Body of pancreas (tissue), 4 donors: ENCODE results near the gene SLC25A13. TPM values are rescaled to one million over a fixed set of nuclear protein-coding genes. Genes with fewer than 3 reads are reported as not detected.

Experiments
- ATAC-seq: fragments of 150-250 bp; one replicate; pipeline ENCODE4 v1.9.1; 2016
- DNase-seq, 4 donors: peaks; one replicate each; pipeline ENCODE4 v3.0.0-alpha.2; 2019
- H3K27ac ChIP-seq, 4 donors: fragments of 200-600 bp; sonication (generic); 1 replicate in 3 of 4; 2 replicates in 1 of 4; pipeline versions ENCODE4 v1.5.1 to v1.6.1; 2016 to 2019; ENCODE audit warnings: mild to moderate bottlenecking in 1 of 4, mixed read lengths in 1 of 4, moderate library complexity in 1 of 4
- H3K27me3 ChIP-seq, 2 donors: fragments of 200-600 bp; sonication (generic); one replicate each; pipeline ENCODE4 v1.6.0; 2016; ENCODE audit warnings: mild to moderate bottlenecking in 1 of 2
- H3K36me3 ChIP-seq, 2 donors: fragments of 200-600 bp; sonication (generic); replicated peaks in 1 of 2; 2 replicates each; pipeline ENCODE4 v1.5.1; 2016; ENCODE audit warnings: low read depth in 2 of 2; ENCODE audit not compliant: insufficient read depth in 1 of 2
- H3K4me1 ChIP-seq: fragments of 200-600 bp; sonication (generic); one replicate; pipeline ENCODE4 v1.6.0; 2016
- H3K4me3 ChIP-seq, 2 donors: fragments of 200-600 bp; sonication (generic); 1 replicate in 1 of 2; 2 replicates in 1 of 2; pipeline ENCODE4 v1.5.1; 2016 to 2019
- H3K9me3 ChIP-seq, 3 donors: fragments of 200-600 bp; sonication (generic); 1 replicate in 2 of 3; 2 replicates in 1 of 3; pipeline ENCODE4 v1.5.1; 2016
- POLR2A ChIP-seq, 3 donors: fragments of 450-650 bp; IDR thresholded peaks; one replicate each; pipeline ENCODE4 v1.6.1; 2016; ENCODE audit warnings: antibody characterized with exemption in 3 of 3, mild to moderate bottlenecking in 2 of 3
- WGBS, 2 donors: methylation state at CpG; one replicate each; pipeline ENCODE4 v1.1.5; 2017; 5-methylcytosine and 5-hydroxymethylcytosine counted together
- intact Hi-C: fragments of 100-400 bp; cut with DNase I; formaldehyde crosslinking; loops from one replicate; pipeline ENCODE4 v1.15.1; 2023
- total RNA-seq, 2 donors: library from RNA; depleted of rRNA; stranded (reverse); fragments of >200 nt; gene quantifications; one replicate each; pipeline ENCODE4 v1.1.0, GENCODE V29; 2016
- TF ChIP-seq, protein P1 (sequence below), 7 experiments: fragments of 450-650 bp in 4 of 7; fragments of 200-600 bp in 3 of 7; sonication (generic) in 3 of 7; IDR thresholded peaks; one replicate each; pipeline ENCODE4 v1.5.1; 2016 to 2019; ENCODE audit warnings: antibody characterized with exemption in 7 of 7

SLC25A13 gene
- total RNA-seq, 2 donors from 2014 or later: 9.6 to 20.1 TPM

DNA sequence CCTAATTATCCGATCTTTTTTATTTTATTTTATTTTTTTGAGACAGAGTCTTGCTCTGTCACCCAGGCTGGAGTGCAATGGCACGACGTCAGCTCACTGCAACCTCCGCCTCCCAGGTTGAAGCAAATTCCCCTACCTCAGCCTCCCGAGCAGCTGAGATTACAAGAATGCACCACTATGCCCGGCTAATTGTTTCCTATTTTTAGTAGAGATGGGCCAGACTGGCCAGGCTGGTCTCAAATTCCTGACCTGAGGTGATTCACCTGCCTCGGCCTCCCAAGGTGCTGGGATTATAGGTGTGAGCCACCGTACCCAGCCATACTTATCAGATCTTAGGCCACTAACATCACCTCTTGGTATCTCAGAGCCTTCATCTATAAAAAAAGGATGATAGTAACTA is 4.9 kb downstream of the SLC25A13 start:
- Histone ChIP-seq H3K4me1 (peaks cover 44% of the 10 kb centered on the region), H3K27me3 (no peaks in the 10 kb centered on the region), H3K27ac (no peak overlapping the region), H3K4me3 (no peak overlapping the region), H3K36me3 (no peaks in the 10 kb centered on the region), H3K9me3 (no peaks in the 10 kb centered on the region)
- intact Hi-C loops: no loop called here
- no peak for DNase-seq
- WGBS, 2 donors: 93 to 99% methylated on average over 8 of the region's 8 CpGs
- no peak for ATAC-seq
- no peak for TF ChIP-seq POLR2A (IDR thresholded peaks at IDR 0.05)
- TF ChIP-seq, protein P1, sequence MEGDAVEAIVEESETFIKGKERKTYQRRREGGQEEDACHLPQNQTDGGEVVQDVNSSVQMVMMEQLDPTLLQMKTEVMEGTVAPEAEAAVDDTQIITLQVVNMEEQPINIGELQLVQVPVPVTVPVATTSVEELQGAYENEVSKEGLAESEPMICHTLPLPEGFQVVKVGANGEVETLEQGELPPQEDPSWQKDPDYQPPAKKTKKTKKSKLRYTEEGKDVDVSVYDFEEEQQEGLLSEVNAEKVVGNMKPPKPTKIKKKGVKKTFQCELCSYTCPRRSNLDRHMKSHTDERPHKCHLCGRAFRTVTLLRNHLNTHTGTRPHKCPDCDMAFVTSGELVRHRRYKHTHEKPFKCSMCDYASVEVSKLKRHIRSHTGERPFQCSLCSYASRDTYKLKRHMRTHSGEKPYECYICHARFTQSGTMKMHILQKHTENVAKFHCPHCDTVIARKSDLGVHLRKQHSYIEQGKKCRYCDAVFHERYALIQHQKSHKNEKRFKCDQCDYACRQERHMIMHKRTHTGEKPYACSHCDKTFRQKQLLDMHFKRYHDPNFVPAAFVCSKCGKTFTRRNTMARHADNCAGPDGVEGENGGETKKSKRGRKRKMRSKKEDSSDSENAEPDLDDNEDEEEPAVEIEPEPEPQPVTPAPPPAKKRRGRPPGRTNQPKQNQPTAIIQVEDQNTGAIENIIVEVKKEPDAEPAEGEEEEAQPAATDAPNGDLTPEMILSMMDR (IDR thresholded peaks at IDR 0.05): no peak

DNA sequence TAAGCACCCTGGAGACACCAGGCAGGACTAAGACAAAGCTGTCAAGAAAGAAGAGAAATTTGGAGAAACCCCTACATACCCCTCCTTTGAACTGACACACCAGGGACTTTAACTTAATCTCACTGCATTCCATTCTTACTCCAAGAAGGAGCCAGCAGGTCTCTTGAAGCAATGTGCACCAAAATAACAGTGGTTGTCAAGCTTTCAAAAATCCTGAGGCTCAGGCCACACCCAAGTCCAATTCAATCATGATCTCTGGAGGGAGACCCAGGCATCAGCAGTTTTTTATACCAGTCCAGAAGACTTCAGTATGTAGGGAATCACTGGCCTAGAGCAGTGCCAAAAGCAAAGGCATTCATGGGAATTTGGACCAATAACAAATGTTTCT is 6.8 kb downstream of the SLC25A13 start:
- TF ChIP-seq, protein P1 (IDR thresholded peaks at IDR 0.05): no peak
- TF ChIP-seq POLR2A (IDR thresholded peaks at IDR 0.05): no peak
- no peak overlapping the region for H3K27ac ChIP-seq
- no peak overlapping the region for H3K4me3 ChIP-seq
- H3K36me3 ChIP-seq: no peaks in the 10 kb centered on the region
- DNase-seq (no peak), ATAC-seq (no peak)
- H3K27me3 ChIP-seq: no peaks in the 10 kb centered on the region
- H3K4me1 ChIP-seq: peaks cover 40% of the 10 kb centered on the region
- intact Hi-C loops: no loop called here
- H3K9me3 ChIP-seq: no peaks in the 10 kb centered on the region

- Histone ChIP-seq H3K4me1 (peaks cover 37% of the 10 kb centered on the region), H3K27me3 (no peaks in the 10 kb centered on the region), H3K9me3 (no peaks in the 10 kb centered on the region), H3K36me3 (no peaks in the 10 kb centered on the region), H3K4me3 (no peak overlapping the region), H3K27ac (no peak overlapping the region)
- no peak for TF ChIP-seq POLR2A (IDR thresholded peaks at IDR 0.05)
- TF ChIP-seq, protein P1 (IDR thresholded peaks at IDR 0.05): no peak
- intact Hi-C loops: no loop called here
- 95 to 98% methylated on average over 4 of the region's 4 CpGs for WGBS, 2 donors
- DNase-seq (no peak), ATAC-seq (no peak)
Observed at GRCh38 chr7:96314402-96315124, 7.3 kb downstream of the SLC25A13 start.

DNA sequence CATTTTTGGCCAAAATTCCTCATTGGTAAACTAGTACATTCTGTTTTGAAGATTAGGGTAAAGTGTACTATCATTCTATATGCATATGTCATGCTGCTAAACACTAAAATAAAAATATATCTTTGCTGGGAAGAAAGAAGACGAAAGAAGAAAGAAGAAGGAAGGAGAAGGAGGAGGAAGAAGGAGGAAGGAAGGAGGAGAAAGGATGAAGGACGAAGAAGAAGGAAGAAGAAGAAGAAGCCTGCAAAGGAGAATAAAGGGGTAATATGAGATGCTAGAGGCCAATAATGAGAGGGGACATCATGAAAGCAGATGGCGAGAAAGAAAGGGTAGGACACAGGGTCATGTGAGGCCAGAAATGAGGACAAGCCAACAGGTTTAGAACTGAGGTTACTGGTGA is 8.0 kb downstream of the SLC25A13 start:
- H3K27me3 ChIP-seq: no peaks in the 10 kb centered on the region
- ATAC-seq (no peak), DNase-seq (no peak)
- H3K9me3 ChIP-seq: no peaks in the 10 kb centered on the region
- TF ChIP-seq, protein P1 (IDR thresholded peaks at IDR 0.05): no peak
- no peak for TF ChIP-seq POLR2A (IDR thresholded peaks at IDR 0.05)
- H3K27ac ChIP-seq: no peak overlapping the region
- H3K36me3 ChIP-seq: no peaks in the 10 kb centered on the region
- 85 to 91% methylated on average over 3 of the region's 3 CpGs for WGBS, 2 donors
- H3K4me3 ChIP-seq: no peak overlapping the region
- intact Hi-C loops: no loop called here
- H3K4me1 ChIP-seq: peaks cover 37% of the 10 kb centered on the region

GRCh38 chr7:96312502-96312901 is 9.4 kb downstream of the SLC25A13 start:
- H3K27ac ChIP-seq: no peak overlapping the region
- H3K27me3 ChIP-seq: no peaks in the 10 kb centered on the region
- no peak for TF ChIP-seq POLR2A (IDR thresholded peaks at IDR 0.05)
- TF ChIP-seq, protein P1 (IDR thresholded peaks at IDR 0.05): no peak
- intact Hi-C loops: no loop called here
- no peak overlapping the region for H3K4me3 ChIP-seq
- H3K4me1 ChIP-seq: peaks cover 41% of the 10 kb centered on the region
- DNase-seq: no peak
- no peak for ATAC-seq
- no peaks in the 10 kb centered on the region for H3K36me3 ChIP-seq
- WGBS, 2 donors: 57 to 60% methylated on average over 4 of the region's 4 CpGs
- H3K9me3 ChIP-seq: no peaks in the 10 kb centered on the region
